Non-pigmented ciliary epithelial cell (primary cell): ENCODE measurements around the gene ZNF438.
"Not testable (repeated sequence)": the region's sequence is repeated elsewhere in the genome, so short reads cannot be mapped to it uniquely, and the experiment has no call there.

ENCODE experiments used
- DNase-seq: peaks from one replicate; pipeline ENCODE4 v3.0.0-alpha.2; 2010; ENCODE audit warnings: low read depth

The ZNF438 gene

DNA sequence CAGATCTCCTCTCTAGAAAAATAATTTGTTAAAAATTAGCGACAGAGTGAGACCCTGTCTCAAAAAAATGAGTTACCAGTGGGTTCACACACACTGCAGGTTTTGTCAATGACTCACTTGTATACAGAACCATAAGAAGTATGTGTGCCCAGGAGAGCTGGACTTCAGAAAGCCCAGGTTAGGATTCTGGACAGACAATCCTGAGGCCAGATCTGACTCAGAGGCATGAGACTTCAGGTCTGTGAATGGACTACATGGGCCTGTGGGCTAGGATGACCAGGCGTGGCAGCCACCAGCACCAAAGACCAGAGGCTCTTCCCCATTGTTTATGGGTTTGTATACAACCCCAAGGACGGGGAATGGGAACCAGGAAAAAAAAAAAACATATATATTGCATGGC, 9.3 kb upstream of the ZNF438 start:
- no peak for DNase-seq

DNA sequence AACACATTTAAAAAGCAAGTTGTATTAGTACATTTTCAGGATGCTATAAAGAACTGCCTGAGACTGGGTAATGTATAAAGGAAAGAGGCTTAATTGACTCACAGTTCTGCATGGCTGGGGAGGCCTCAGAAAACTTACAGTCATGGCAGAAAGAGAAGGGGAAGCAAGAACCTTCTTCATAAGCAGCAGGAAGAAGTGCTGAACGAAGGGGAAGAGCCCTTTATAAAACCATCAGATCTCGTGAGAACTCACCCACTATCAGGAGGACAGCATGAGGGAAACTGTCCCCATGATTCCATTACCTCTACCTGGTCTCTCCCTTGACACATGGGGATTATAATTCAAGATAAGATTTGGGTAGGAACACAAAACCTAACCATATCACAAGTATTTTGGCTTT, 7.3 kb upstream of the ZNF438 start:
- not testable (repeated sequence) for DNase-seq

DNA sequence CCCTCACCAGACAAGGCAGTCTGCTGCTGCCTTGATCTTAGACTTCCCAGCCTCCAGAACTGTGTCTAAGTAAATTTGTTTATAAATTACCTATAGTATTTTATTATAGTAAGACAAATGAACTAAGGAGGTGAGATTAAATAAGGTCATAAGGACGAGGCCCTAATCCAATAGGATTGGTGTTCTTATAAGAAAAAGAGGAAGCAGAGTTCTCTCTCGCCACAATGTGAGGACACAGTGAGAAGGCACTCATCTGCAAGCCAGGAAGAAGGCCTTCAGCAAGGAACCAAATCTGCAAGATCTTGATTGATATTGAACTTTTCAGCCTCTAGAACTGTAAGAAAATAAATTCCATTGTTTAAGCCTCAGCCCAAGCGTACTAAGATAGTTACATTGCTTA, 6.1 kb upstream of the ZNF438 start:
- DNase-seq = no peak

DNA sequence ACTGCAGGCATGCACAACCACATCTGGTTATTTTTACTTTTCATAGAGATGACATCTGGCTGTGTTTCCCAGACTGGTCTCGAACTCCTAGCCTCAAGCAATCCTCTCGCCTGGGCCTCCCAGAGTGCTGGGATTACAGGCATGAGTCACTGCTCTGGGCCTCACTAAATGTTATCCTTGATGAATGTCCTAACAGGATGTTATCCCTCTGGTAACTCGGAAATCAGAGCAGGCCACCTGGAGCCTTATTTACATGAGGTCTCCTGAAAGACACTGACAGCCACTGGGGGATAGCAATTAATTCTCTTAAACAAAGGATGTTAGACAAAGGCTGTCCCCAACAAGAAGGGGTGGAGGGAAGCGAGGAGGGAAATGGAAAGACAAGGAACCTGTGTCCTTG, 4.5 kb upstream of the ZNF438 start:
- no peak for DNase-seq

DNA sequence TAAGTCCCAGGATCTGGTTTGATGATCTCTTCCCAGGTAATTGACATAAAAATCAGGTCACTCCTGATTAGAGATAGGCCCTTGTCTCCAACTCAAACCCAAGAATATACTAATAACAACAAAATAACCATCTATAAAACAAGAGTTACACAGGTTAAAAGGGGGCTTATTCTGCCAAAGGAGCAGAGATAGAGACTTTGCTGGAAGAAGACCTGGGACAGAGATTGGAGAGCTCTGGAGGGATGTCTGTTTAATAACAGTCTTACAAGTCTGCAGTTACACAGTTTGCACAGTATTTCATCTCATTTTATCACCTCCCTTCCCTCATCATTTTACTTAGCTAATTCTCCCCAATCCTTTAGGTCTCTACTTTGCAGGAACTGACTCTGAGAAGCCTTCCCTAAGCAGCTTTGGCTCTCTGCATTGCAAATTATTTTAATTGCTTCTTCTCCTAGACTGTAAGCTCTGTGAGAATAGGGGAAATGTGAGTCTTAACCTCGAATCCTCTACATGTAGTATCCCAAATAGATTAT, 3.7 kb upstream of the ZNF438 start:
- no peak for DNase-seq

DNA sequence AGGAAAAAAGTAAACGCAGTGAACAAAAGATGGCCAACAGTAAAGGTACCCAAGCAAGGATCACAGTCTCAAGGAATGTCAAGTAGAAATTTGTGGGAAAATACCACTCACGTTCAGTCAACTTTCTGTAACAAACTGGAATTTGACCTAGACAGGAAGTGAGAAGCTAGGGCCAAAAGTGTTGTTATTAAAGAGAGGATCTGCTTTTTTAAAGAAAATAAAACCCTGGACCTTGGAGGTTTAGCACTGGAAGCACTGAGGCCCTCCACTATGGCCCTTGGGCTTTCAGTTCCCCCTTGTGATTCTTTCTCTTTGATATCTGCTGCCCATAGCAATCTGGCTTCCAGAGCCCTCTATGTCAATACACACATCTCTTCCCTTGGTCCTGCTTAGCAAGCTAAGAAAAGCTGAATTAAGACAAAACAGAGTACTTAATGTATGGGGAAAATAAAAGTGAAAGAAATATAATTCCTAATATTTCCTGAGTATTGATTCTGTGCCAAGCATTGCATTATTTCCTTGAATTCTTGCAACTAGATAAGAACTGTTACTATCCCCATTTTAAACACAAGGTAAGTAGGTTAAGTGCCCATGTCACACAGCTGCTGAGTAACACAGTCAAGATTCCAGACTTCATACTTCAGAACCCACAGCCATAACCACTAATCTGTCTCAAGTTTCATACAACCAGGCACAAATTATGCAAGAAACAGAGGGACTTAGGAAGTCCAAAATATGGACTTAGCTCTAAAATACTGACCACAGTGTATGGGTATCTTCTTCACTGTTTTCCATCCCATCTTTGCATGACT, 2.6 kb upstream of the ZNF438 start:
- DNase-seq = peak; percentile 96

DNA sequence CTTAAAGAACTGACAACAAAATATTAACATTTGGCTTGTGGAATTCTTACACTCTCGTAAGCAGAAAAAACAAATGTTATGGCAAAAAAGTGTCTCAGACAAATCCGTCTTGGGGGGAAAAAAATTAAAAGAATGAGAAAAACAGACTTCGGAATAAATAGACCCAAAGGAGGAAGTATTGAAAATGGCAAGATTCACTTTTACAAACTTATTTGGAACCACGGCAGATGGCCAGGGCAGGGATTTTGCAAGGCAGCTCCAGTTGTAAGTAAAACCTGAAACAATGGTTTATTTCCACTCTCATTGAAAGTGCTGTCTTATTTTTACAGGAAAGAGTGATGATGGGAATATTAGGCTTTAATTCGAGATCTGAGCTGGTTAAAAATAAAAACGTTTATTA, 1.5 kb upstream of the ZNF438 start:
- DNase-seq = no peak

DNA sequence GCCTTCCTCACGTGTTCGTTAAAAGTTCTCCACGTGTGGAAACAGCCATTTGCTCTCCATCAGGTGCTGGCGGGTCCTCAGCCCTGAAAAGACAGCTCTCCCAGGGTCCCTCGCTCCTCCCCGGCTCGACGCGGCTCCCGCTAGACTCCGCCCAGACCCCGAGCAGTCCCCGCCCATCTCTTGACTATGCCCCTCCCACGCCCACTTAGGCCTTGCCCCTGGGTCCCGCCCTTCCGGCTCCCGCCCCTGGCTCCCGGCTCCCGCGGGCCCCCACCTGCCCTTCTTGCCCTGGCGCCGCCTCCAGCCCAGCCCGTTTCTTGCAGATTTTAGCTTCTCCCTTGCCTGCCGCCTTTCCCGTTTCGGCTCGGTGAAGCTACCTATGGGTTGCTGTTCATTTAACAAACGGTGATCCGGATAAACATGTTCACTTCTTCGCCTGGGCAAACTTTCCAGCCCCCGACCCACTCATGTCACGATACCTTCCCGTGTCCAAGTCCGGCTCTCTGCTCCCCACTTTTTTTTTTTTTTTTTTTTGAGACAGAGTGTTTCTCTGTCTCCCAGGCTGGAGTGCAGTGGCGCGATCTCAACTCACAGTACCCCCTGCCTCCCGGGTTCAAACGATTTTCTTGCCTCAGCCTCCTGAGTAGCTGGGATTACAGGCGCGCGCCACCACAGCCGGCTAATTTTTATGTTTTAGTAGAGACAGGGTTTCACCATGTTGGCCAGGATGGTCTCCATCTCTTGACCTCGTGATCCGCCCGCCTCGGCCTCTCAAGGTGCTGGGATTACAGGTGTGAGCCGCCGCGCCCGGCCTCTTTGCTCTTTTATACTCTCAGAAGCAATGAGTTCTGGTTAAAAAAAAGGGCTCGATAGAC, 830 bp upstream of the ZNF438 start:
- DNase-seq = peak; percentile 83

DNA sequence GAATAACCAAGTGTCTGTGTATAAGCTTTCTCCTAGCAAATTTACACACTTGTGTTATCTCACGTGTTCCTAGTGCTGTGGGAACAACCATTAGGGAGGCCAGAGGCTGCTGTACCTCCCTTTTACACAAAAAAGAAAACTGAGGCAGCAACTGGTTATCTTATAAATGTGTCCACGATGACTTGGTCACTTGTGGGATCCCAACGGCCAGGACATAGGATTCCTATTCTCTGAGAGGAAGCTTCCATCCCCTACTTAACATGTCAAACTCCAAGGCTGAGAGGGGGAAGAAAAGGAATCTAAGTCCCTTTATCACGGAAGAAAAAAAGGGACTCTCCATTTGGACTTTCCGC, 484 bp downstream of the ZNF438 start:
- no peak for DNase-seq

DNA sequence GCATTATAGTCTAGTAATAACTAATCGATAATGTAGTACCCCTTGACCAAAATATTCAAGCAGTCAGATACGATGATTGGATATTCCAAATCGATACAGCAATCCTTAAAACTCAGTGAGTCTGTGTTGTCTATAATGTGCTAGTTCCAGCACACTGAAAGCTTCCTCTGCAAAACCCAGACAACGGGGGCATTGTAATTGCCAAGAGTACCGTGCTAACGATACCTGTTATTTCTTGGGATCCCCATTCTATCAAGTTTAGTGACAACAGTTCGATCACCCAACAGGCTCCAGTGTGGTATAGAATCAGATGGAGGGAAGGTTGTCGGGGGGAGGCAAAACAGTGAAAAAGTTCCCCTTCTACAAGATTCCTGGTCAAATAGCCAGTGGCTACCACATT, 865 bp downstream of the ZNF438 start:
- DNase-seq = no peak

DNA sequence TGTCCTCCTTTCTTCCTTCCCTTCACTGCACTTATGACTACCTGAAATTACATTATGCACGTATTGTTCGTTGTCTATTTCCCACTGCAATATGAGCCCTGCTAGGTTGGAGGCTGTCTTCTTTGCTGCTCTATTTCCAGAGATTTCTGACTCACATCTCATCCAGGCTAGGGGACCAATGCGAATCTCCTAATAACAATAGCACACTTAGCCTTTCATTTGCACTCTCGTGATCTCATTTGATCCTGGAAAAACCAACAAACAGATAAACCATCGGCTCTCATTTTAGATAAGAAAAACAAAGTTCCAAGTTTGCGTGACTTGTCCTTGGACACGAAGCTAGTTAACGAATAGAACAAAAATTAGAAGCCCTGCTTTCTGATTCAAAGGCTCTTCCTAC, 1.4 kb downstream of the ZNF438 start:
- DNase-seq = no peak

DNA sequence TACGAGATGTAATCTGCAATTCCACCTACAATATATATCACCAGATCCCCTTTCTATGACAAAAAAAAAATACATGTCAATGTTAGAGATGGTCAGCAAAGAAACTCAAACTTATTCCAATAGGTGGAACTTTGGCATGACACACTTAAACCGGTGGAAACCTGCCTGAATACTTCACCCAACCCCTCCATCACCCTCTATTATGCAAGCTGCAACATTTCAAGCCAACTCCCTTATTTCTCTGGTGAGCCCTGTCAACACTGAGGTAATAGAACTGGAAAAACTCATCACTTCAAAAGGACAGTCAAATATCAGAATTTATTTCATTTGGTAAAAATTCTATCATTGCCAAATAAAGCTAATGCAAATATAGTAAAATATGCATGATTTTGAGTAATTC, 3.6 kb downstream of the ZNF438 start:
- DNase-seq = no peak

DNA sequence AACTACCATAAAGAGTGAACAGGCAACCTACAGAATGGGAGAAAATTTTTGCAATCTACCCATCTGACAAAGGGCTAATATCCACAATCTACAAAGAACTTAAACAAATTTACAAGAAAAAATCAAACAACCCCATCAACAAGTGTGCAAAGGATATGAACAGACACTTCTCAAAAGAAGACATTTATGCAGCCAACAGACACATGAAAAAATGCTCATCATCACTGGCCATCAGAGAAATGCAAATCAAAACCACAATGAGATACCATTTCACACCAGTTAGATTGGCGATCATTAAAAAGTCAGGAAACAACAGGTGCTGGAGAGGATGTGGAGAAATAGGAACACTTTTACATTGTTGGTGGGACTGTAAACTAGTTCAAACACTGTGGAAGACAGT, 5.4 kb downstream of the ZNF438 start:
- not testable (repeated sequence) for DNase-seq

DNA sequence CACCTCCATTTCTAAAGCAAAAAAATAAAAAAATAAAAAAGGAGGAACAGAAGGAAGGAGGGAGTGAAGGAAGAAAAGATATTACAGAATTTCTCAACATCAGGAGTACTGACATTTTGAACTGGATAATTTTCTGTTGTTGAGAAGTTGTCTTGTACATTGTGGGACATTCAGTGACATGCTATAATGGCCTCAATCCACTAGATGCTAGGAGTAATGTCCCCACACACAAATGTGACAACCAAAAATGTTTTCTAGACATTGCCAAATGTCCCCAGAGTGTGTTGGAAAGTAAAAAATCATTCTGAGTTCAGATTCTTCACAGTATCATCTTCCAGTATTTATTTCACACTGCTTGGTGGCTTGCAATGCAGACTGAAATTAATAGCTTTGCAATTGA, 6.5 kb downstream of the ZNF438 start:
- no peak for DNase-seq

DNA sequence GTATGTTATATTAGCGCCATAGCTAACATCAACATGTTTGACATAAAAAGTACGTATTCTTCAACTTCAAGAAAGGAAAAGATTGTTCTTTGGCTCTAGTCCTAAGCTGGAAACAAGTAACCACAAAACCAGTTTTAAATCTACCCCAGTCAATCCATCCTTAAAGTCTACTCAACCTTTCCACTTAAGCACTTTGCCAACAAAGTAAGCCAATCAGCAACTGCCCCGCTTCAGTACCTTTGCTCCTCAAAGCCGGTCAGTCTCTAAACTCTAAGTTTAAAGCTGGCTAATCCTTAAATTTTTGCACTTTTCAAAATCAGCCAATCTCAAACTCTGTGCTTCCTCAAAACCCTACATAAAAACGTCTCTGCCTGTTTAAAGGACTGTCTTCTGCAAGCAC, 8.1 kb downstream of the ZNF438 start:
- DNase-seq = no peak

DNA sequence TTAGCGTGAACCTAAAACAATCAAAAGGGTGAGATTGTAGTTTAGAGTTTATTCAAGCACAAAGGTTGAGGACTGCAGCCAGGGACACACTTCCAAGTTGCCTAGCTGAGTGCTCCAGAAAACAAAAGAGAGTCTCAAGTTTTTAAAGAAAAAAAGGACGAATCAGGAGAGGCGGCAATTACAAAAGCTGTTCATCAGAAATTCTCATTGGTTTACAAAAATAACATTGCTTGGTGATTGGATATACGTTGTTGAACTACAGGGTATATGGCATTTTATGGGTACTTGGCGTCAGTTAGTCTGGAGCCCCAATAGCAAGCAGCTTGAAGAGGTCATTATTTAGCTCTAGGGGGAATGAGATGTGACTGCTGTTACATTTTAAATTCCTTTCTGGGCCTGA, 11.5 kb downstream of the ZNF438 start:
- DNase-seq = no peak

DNA sequence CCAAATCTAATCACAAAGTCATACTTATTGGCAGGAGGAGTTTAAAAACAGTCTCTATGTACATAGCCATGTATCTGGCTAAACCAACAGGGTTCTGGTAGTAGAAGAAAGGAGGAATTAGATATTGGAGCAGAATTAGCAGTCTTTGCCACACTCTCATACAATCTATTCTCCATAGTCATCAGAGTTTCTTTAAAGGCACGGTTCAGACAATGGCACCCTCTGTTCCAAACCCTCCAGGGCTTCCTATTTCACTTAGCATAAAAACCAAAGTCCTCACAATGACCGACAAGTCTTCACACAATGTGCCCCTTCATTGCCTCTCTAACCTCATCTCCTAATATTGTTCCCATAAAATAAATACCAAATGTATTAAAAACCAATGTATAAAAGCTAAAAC, 12.7 kb downstream of the ZNF438 start:
- DNase-seq = no peak

DNA sequence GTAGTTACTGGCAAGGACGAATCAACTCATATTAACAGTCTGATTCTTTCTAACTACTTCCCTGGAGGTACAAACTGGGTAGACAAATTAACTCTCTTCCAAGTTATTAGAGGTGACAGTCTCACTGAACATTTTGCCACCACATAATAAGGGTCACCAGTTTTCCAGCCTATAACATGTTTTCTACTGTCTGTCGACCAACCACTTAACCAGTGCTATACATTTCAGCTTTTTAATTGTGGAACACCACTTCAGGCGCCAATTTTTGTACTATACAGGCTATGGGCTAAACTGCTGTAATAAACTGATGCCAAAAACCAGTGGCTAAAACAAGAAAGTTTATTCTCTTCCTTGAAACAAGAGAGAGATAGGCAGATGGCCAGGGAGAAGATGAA, 13.3 kb downstream of the ZNF438 start:
- DNase-seq = no peak

DNA sequence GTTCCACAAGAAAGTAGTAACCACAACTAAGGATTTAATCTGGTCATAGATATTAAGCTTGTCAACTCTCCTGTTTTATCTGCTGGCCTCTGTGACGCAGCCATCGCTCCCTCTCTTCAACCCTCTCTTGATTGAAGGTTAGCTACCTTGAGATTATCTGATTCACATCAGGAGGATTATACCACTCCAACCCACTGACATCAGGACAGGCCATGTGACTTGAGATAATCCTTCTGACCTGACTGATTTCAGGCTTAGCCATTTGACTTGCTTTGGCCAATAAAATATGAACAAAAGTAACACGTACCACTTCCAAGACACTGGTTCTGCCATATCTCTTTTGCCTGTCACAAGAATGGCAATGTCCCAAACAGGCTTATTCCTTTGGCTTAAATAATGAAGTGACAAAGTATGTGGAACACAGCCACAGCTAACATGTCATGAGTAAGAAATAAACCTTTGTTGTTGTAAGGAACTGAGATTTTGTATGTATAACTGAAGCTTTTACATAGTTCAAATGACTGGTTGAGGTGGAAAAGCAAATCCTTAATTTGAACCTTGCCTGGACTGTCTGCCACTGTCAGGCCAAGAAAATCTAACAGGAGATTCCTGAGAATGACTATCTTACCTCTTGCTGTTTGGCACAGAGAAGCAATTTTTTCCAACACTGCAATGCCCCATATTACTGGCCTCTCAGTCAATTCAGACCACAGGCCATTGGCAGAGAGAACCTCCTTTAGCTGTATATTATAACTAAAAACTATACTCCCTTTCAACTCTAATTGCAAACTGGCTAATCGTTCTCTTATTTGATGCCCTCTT, 13.9 kb downstream of the ZNF438 start:
- no peak for DNase-seq

DNA sequence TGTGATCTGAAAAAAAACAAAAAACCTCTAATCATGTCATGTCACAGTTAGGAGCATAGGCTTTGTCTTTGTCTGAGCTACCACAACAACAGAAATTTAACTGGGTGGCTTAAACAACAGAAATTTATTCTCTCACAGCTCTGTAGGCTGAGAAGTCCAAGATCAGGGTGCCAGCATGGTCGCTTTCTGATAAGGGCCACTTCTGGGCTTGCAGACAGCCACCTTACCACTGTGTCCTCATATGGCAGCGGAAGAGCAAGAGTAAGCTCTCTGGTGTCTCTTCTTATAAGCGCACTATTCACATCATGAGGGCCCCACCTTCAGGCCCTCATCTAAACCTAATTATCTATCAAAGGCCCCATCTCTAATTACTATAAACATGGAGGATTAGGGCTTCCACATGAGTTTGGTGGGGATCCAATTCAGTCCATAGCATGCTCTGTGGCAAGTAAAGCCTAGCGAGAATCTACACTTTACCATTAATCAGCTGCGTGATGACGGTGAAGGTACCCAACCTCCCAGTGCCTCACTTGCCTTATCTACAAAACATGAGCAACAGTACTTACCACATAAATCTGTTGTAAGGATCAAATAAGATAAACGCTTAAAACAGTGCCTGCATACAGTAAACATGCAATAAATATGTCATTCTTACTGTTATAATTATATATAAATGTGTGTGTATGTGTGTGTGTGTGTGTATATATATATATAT, 17.3 kb downstream of the ZNF438 start:
- DNase-seq = no peak

DNA sequence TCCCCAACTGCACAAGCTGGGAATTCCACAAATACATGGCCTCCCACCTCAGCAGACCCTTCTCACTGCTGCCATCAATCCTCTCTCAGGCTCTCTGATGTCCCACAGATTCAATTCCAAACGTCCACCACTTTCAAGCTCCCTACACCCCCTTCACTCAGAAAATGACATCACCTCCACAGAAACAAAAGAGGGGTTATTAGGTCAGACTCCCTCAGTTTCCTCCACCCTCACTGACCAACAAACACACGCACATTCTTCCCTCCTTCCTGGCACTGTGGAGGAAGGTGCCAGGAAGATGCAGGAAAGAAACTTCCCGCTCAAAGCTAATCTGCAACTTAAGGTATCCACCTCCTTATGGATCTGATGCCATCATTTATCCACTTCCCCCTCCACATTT, 18.3 kb downstream of the ZNF438 start:
- no peak for DNase-seq

DNA sequence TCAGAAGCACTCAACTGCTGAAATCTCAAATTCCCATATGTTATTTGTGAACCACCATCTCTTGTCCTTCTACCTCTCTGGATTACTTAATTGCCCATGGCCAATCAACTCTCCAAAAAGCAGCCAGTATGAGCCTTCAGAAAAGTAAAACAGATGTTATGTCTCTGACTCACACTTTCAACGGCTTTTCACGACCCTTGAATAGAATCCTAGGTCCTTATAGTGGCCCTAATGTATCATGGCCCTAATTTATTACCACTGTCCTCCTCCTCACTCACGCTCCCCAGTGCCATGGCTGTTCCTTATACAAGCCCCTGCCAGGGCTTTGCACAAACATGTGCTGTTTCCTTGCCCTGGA, 20.0 kb downstream of the ZNF438 start:
- no peak for DNase-seq
